ENCODE results near the gene SELENON. TPM values are rescaled to one million over a fixed set of nuclear protein-coding genes. Genes with fewer than 3 reads are reported as not detected.

SELENON gene
- polyA plus RNA-seq, 2 of the 4 experiments (the other 2 are of a cell fraction), result 16.6 to 41.1 TPM

DNA sequence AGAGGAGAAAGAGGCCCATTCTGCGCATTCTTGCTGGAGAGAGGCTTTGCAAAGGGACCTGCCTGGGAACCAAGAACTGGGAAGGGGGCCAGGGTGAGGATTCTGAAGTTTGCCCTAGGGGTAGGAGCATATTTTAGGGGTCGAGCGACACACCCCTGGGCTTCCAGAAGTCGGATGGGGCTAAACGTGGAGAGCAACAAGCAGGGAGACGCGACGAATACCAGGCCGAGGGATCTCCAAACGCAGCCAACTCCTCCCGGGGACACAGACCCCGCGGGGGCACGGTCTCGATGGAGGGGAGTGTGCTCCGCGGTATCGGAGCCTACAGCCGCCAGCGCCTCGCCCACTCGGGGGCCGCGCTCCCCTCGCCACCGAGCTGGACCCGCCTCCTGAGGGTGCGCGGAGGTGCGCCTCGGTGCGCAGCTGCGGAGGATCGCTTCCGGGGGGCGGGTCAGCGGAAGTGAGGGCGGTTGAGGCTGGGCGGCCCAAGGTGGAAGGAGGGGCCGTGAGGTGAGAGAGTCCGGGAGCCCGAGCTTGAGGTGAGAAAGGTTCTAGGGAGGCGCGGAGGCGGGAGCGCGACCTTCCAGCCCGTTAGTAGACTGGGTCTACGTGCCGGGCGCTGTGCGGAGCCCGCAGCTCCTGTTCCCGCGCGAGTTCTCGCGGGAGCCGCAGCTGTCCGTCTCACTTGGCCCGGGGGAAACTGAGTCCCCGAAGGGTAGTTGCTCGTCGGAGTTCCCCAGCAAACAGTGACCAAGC lies 19.7 kb downstream of the SELENON start, which contains the start of gene MTFR1L (continued):
- TF ChIP-seq CHD2 (IDR thresholded peaks at IDR 0.05; ENCODE audit: low read length, partially characterized antibody) (peak; percentile 89), BHLHE40 (IDR thresholded peaks at IDR 0.05; ENCODE audit: low read depth, low read length) (no peak), EP300 (IDR thresholded peaks at IDR 0.05) (no peak), HOXB5 (CRISPR knock-in tag; IDR thresholded peaks at IDR 0.05) (no peak), ZC3H11A (IDR thresholded peaks at IDR 0.05) (no peak), HOXB13 (CRISPR knock-in tag; IDR thresholded peaks at IDR 0.05; ENCODE audit: low read depth) (no peak), CBX2 (IDR thresholded peaks at IDR 0.05; ENCODE audit: borderline replicate concordance, low read depth) (no peak), HEYL (CRISPR knock-in tag; IDR thresholded peaks at IDR 0.05) (no peak), POLR2A (IDR thresholded peaks at IDR 0.05; ENCODE audit: low read length) (peak; percentile 66), CEBPB (IDR thresholded peaks at IDR 0.05) (no peak), RCOR1 (IDR thresholded peaks at IDR 0.05; ENCODE audit: low read depth, low read length) (no peak)
- TF ChIP-seq, protein P1, sequence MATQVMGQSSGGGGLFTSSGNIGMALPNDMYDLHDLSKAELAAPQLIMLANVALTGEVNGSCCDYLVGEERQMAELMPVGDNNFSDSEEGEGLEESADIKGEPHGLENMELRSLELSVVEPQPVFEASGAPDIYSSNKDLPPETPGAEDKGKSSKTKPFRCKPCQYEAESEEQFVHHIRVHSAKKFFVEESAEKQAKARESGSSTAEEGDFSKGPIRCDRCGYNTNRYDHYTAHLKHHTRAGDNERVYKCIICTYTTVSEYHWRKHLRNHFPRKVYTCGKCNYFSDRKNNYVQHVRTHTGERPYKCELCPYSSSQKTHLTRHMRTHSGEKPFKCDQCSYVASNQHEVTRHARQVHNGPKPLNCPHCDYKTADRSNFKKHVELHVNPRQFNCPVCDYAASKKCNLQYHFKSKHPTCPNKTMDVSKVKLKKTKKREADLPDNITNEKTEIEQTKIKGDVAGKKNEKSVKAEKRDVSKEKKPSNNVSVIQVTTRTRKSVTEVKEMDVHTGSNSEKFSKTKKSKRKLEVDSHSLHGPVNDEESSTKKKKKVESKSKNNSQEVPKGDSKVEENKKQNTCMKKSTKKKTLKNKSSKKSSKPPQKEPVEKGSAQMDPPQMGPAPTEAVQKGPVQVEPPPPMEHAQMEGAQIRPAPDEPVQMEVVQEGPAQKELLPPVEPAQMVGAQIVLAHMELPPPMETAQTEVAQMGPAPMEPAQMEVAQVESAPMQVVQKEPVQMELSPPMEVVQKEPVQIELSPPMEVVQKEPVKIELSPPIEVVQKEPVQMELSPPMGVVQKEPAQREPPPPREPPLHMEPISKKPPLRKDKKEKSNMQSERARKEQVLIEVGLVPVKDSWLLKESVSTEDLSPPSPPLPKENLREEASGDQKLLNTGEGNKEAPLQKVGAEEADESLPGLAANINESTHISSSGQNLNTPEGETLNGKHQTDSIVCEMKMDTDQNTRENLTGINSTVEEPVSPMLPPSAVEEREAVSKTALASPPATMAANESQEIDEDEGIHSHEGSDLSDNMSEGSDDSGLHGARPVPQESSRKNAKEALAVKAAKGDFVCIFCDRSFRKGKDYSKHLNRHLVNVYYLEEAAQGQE (IDR thresholded peaks at IDR 0.05), result peak; percentile 93
- TF ChIP-seq, protein P2, sequence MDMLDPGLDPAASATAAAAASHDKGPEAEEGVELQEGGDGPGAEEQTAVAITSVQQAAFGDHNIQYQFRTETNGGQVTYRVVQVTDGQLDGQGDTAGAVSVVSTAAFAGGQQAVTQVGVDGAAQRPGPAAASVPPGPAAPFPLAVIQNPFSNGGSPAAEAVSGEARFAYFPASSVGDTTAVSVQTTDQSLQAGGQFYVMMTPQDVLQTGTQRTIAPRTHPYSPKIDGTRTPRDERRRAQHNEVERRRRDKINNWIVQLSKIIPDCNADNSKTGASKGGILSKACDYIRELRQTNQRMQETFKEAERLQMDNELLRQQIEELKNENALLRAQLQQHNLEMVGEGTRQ (IDR thresholded peaks at IDR 0.05), result no peak
- TF ChIP-seq, protein P3, sequence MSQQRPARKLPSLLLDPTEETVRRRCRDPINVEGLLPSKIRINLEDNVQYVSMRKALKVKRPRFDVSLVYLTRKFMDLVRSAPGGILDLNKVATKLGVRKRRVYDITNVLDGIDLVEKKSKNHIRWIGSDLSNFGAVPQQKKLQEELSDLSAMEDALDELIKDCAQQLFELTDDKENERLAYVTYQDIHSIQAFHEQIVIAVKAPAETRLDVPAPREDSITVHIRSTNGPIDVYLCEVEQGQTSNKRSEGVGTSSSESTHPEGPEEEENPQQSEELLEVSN (IDR thresholded peaks at IDR 0.05; ENCODE audit: borderline replicate concordance, low read depth), result no peak; the same call in 1 of the 2 replicates
- TF ChIP-seq, protein P4, sequence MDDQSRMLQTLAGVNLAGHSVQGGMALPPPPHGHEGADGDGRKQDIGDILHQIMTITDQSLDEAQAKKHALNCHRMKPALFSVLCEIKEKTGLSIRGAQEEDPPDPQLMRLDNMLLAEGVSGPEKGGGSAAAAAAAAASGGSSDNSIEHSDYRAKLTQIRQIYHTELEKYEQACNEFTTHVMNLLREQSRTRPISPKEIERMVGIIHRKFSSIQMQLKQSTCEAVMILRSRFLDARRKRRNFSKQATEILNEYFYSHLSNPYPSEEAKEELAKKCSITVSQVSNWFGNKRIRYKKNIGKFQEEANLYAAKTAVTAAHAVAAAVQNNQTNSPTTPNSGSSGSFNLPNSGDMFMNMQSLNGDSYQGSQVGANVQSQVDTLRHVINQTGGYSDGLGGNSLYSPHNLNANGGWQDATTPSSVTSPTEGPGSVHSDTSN (IDR thresholded peaks at IDR 0.05), result no peak
- TF ChIP-seq, protein P5, sequence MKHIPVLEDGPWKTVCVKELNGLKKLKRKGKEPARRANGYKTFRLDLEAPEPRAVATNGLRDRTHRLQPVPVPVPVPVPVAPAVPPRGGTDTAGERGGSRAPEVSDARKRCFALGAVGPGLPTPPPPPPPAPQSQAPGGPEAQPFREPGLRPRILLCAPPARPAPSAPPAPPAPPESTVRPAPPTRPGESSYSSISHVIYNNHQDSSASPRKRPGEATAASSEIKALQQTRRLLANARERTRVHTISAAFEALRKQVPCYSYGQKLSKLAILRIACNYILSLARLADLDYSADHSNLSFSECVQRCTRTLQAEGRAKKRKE (CRISPR knock-in tag; IDR thresholded peaks at IDR 0.05; ENCODE audit: low read depth), result no peak

DNA sequence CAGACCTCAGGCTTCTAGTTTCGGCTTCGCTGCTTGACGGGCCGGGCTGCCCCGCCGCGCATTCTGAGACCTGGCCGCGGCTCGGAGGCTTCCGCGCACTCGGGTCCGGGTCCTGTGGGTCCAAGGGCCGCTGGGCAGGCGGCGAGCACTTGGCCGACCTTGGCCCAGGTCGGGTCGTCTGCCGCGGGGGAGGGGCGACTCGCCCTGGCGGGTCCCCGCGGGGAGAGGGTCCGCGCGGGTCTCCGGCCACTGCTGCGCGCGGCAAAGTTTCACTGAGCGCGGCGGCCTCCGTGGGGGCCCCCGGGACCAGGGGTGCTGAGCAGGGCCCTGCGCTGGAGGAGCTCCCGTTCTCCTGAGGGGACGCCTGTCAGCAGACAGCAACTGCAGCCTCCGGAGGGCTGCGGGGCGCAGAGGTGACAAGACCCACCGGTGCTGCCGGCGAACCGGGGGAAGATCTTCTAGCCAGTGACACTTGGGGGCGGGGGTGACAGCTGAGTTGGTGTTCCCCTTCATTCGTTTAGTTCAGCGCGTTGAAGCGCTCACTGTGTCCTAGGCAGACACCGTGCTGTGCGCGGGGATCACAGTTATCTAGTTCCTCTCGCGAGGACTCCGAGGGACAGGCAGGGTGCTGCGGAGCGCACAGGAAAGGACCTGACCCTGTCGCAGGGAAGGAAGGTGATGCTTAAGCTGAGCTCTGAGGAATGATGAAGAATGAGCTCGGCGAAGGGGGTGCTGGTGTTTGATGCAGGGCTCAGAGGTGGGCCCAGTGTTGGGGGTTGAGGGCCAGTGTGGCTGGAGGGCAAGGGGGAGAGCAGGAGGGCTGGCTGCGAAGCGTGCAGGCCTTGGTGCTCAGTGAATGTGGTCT lies 20.5 kb downstream of the SELENON start:
- 43% methylated on average over 8 of the region's 67 CpGs for WGBS (ENCODE audit: missing lambda C conversion rate)
- FAIRE-seq (no peak), ATAC-seq (peak; percentile 43 to 66; a peak in 4 of 6 replicates), DNase-seq (ENCODE audit: low read depth in 1 of 2, low spot score in 1 of 2) (peak; percentile 32 to 58)
- TF ChIP-seq PHF8 (IDR thresholded peaks at IDR 0.05; ENCODE audit: borderline replicate concordance, low read depth) (peak; percentile 66), ZC3H11A (IDR thresholded peaks at IDR 0.05) (no peak)
- CTCF ChIA-PET, result interaction anchor here (1.0 to 1.7 kb wide), 4 partner anchors 9 to 74 kb away, joined by 3 to 7 read pairs (median 4); no protein-coding TSS in a partner anchor
- POLR2A ChIA-PET, result interaction anchor here (0.7 to 1.3 kb wide), 3 partner anchors 11 to 177 kb away, joined by 3 to 4 read pairs (median 4); no protein-coding TSS in a partner anchor
- no peaks in the 10 kb centered on the region for H3K9me3 ChIP-seq
- peak overlapping the region; percentile 83 for H3K4me2 ChIP-seq
- peak overlapping the region; percentile 89 for H3K27ac ChIP-seq
- peaks cover 14% of the 10 kb centered on the region for H3K4me1 ChIP-seq
- H3K4me3 ChIP-seq, result peak overlapping the region; percentile 81
